SK-N-SH (cell line): ENCODE results near the gene ADAMTS2. TPM values are rescaled to one million over a fixed set of nuclear protein-coding genes. Genes with fewer than 3 reads are reported as not detected.

Experiments used
- CTCF ChIA-PET: fragments of 300-600, 350-600 bp; formaldehyde crosslinking; extraction: SDS; loops from one replicate; lab custom pipeline; 2021; lab: Yijun Ruan, JAX
- POLR2A ChIA-PET: fragments of 350-600 bp; sonication (Branson Sonifier 250); formaldehyde crosslinking; extraction: SDS; loops from one replicate; lab custom pipeline; 2020; ENCODE audit warnings: antibody characterized with exemption, inconsistent platforms; lab: Yijun Ruan, JAX
- DNase-seq: peaks from one replicate; pipeline ENCODE4 v3.0.0; 2012
- H2AFZ ChIP-seq: fragments of 200-600 bp; sonication (generic); 2 replicates; pipeline ENCODE4 v1.8.1; 2016; ENCODE audit warnings: antibody characterized with exemption, mild to moderate bottlenecking, low read depth
- H3F3A ChIP-seq: fragments of 200-600 bp; sonication (generic); replicated peaks from 2 replicates; pipeline ENCODE3; 2016; ENCODE audit warnings: antibody characterized with exemption, mild to moderate bottlenecking; ENCODE audit not compliant: insufficient read depth
- H3K27ac ChIP-seq, 2 experiments: fragments of 200-500 bp in 1 of 2; fragments of 200-600 bp in 1 of 2; sonication (Bioruptor generic) in 1 of 2; sonication (generic), shearing (Covaris generic) in 1 of 2; 2 replicates each; pipeline versions ENCODE4 v1.5.1 to v1.6.1; 2014 to 2016; ENCODE audit warnings: low read depth in 2 of 2, inconsistent platforms in 1 of 2, low read length in 1 of 2, mild to moderate bottlenecking in 1 of 2, mixed read lengths in 1 of 2
- H3K27me3 ChIP-seq: fragments of 200-600 bp; sonication (generic), shearing (Covaris generic); 2 replicates; pipeline ENCODE4 v1.6.1; 2016; ENCODE audit warnings: mixed run types; ENCODE audit not compliant: insufficient read depth
- H3K36me3 ChIP-seq, 2 experiments: fragments of 200-500 bp in 1 of 2; fragments of 200-600 bp in 1 of 2; sonication (Bioruptor generic) in 1 of 2; sonication (generic) in 1 of 2; replicated peaks in 1 of 2; 2 replicates each; pipeline versions ENCODE3 to v1.5.1; 2014 to 2016; ENCODE audit warnings: low read length in 1 of 2, mild to moderate bottlenecking in 1 of 2; ENCODE audit not compliant: insufficient read depth in 2 of 2, control insufficient read depth in 1 of 2
- H3K4me1 ChIP-seq, 2 experiments: fragments of 200-500 bp in 1 of 2; fragments of 200-600 bp in 1 of 2; sonication (Bioruptor generic) in 1 of 2; sonication (generic), shearing (Covaris generic) in 1 of 2; 2 replicates each; pipeline versions ENCODE4 v1.5.1 to v1.6.1; 2014 to 2016; ENCODE audit warnings: low read depth in 1 of 2, low read length in 1 of 2, mixed run types in 1 of 2; ENCODE audit not compliant: insufficient read depth in 2 of 2, control insufficient read depth in 1 of 2
- H3K4me2 ChIP-seq: fragments of 200-600 bp; sonication (generic), shearing (Covaris generic); 2 replicates; pipeline ENCODE4 v1.6.1; 2017; ENCODE audit warnings: mixed run types
- H3K4me3 ChIP-seq, 2 experiments: fragments of 200-500 bp in 1 of 2; fragments of 200-600 bp in 1 of 2; sonication (Bioruptor generic) in 1 of 2; sonication (generic), shearing (Covaris generic) in 1 of 2; 2 replicates each; pipeline versions ENCODE4 v1.5.1 to v1.8.1; 2014 to 2016; ENCODE audit warnings: low read depth in 2 of 2, inconsistent platforms in 1 of 2, low read length in 1 of 2, mild to moderate bottlenecking in 1 of 2, mixed read lengths in 1 of 2, moderate library complexity in 1 of 2
- H3K79me2 ChIP-seq: fragments of 200-600 bp; sonication (generic); 2 replicates; pipeline ENCODE4 v1.8.1; 2017; ENCODE audit warnings: mild to moderate bottlenecking; ENCODE audit not compliant: insufficient read depth
- H3K9ac ChIP-seq: fragments of 200-600 bp; sonication (generic); 2 replicates; pipeline ENCODE4 v1.6.1; 2017; ENCODE audit warnings: mixed run types
- H3K9me2 ChIP-seq: fragments of 200-600 bp; sonication (generic); 2 replicates; pipeline ENCODE4 v1.6.1; 2017; ENCODE audit warnings: mixed run types
- H3K9me3 ChIP-seq: fragments of 200-600 bp; sonication (generic); 2 replicates; pipeline ENCODE4 v1.6.1; 2017; ENCODE audit warnings: mixed run types, mild to moderate bottlenecking, moderate library complexity
- H4K20me1 ChIP-seq: fragments of 200-600 bp; sonication (generic); 2 replicates; pipeline ENCODE4 v1.6.1; 2017; ENCODE audit warnings: mild to moderate bottlenecking, mixed run types; ENCODE audit not compliant: insufficient read depth
- ELF1 ChIP-seq: IDR thresholded peaks from 2 replicates; pipeline ENCODE4 v1.4.0; 2012
- EP300 ChIP-seq, 2 experiments: IDR thresholded peaks; 2 replicates each; pipeline versions ENCODE4 v1.4.0 to v1.6.1; 2012; ENCODE audit warnings: borderline replicate concordance in 1 of 2, low read depth in 1 of 2, low read length in 1 of 2
- EZH2phosphoT487 ChIP-seq: fragments of 200-600 bp; sonication (generic); IDR thresholded peaks from 2 replicates; pipeline ENCODE4 v1.6.1; 2017; ENCODE audit warnings: low read depth, mixed run types, mild to moderate bottlenecking, antibody characterized with exemption, moderate library complexity, borderline replicate concordance
- FOSL2 ChIP-seq: IDR thresholded peaks from 2 replicates; pipeline ENCODE4 v1.4.0; 2012; ENCODE audit warnings: low read depth, mild to moderate bottlenecking, moderate library complexity, borderline replicate concordance
- FOXM1 ChIP-seq: IDR thresholded peaks from 2 replicates; pipeline ENCODE4 v1.4.0; 2012; ENCODE audit warnings: low read depth, mild to moderate bottlenecking
- GATA2 ChIP-seq: sonication (generic); formaldehyde crosslinking; IDR thresholded peaks from 2 replicates; pipeline ENCODE4 v1.5.0; 2020; ENCODE audit warnings: mild to moderate bottlenecking, missing genetic modification reagents
- JUND ChIP-seq: IDR thresholded peaks from 2 replicates; pipeline ENCODE4 v1.4.0; 2012
- MXI1 ChIP-seq: IDR thresholded peaks from 2 replicates; pipeline ENCODE4 v1.6.1; 2012; ENCODE audit warnings: mild to moderate bottlenecking, low read depth, low read length, improper control_type of control experiment
- NFIC ChIP-seq: IDR thresholded peaks from 2 replicates; pipeline ENCODE4 v1.4.0; 2012; ENCODE audit warnings: borderline replicate concordance
- POLR2AphosphoS5 ChIP-seq: IDR thresholded peaks from 2 replicates; pipeline ENCODE4 v1.6.1; 2012; ENCODE audit warnings: low read depth, low read length
- RAD21 ChIP-seq: IDR thresholded peaks from 2 replicates; pipeline ENCODE4 v1.6.1; 2012; ENCODE audit warnings: mild to moderate bottlenecking, low read length
- REST ChIP-seq: IDR thresholded peaks from 2 replicates; pipeline ENCODE4 v1.6.1; 2012; ENCODE audit warnings: mild to moderate bottlenecking, low read depth, low read length, moderate library complexity
- SIN3A ChIP-seq: IDR thresholded peaks from 2 replicates; pipeline ENCODE4 v1.6.1; 2012; ENCODE audit warnings: low read depth, mild to moderate bottlenecking, low read length, moderate library complexity, borderline replicate concordance
- TAF1 ChIP-seq: IDR thresholded peaks from 2 replicates; pipeline ENCODE4 v1.6.1; 2012; ENCODE audit warnings: low read depth, mild to moderate bottlenecking, low read length, moderate library complexity, borderline replicate concordance
- TCF12 ChIP-seq: IDR thresholded peaks from 2 replicates; pipeline ENCODE4 v1.4.0; 2012
- TEAD4 ChIP-seq: IDR thresholded peaks from 2 replicates; pipeline ENCODE4 v1.4.0; 2012; ENCODE audit warnings: mild to moderate bottlenecking, borderline replicate concordance; ENCODE audit not compliant: insufficient read depth
- YY1 ChIP-seq: IDR thresholded peaks from 2 replicates; pipeline ENCODE4 v1.4.0; 2012; ENCODE audit warnings: low read depth, mild to moderate bottlenecking
- WGBS: methylation state at CpG from one replicate; pipeline ENCODE4 v1.1.6; 2017; ENCODE audit warnings: low lambda C conversion rate; 5-methylcytosine and 5-hydroxymethylcytosine counted together
- polyA plus RNA-seq, 3 experiments: library from polyadenylated mRNA; depleted of rRNA; stranded (reverse); fragments of >200 nt; gene quantifications; 2 replicates each; pipeline ENCODE4 v1.2.3, GENCODE V29; 2012
- TF ChIP-seq, protein P1 (sequence below): fragments of 150-350 bp; IDR thresholded peaks from 2 replicates; pipeline ENCODE4 v1.6.1; 2017; ENCODE audit warnings: antibody characterized with exemption, low read length, low read depth, borderline replicate concordance
- TF ChIP-seq, protein P2 (sequence below): IDR thresholded peaks from 2 replicates; pipeline ENCODE4 v1.4.0; 2012; ENCODE audit warnings: low read depth
- TF ChIP-seq, protein P3 (sequence below): fragments of 150-350 bp; IDR thresholded peaks from 2 replicates; pipeline ENCODE4 v1.6.1; 2016; ENCODE audit warnings: mild to moderate bottlenecking, low read depth, low read length

Gene ADAMTS2
- polyA plus RNA-seq, 1 of the 3 experiments (the other 2 are of a cell fraction): 0.12 TPM

DNA sequence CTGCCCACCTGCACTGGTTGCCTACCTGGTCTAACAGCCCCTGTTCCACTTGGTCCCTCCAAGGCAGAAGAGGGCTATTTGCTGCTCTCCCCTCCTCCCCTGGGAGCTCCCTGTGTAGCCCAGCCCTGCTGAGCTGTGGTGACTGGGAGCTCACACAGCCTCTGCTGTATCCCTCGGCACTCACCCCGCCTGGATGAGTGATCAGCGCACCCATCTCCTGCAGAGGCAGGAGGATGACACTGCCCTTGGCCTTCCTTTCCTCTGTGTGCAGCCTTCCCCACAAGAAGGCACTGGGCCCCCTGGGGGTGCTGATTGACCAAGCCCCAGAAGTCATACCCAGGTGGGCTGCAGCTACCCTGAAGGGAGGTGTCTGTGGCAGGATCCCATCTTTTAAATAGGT, 134.2 kb downstream of the ADAMTS2 start:
- Histone ChIP-seq H3K9me3 (no peaks in the 10 kb centered on the region), H3K9ac (no peak overlapping the region), H3K4me2 (no peak overlapping the region), H4K20me1 (no peaks in the 10 kb centered on the region), H3K27ac (no peak overlapping the region; a peak in 1 of 4 replicates), H3K36me3 (no peaks in the 10 kb centered on the region), H3F3A (no peaks in the 10 kb centered on the region), H3K79me2 (no peaks in the 10 kb centered on the region), H3K4me1 (peaks cover 0 to 13% of the 10 kb centered on the region in 2 experiments; a peak in 1 of 4 replicates), H3K4me3 (no peak overlapping the region), H3K9me2 (no peaks in the 10 kb centered on the region), H3K27me3 (no peaks in the 10 kb centered on the region), H2AFZ (no peak overlapping the region)
- POLR2A ChIA-PET: no interaction called here
- DNase-seq: no peak
- TF ChIP-seq YY1 (no peak), REST (no peak), MXI1 (no peak), GATA2 (CRISPR knock-in tag) (no peak), FOSL2 (no peak), ELF1 (no peak), TCF12 (no peak), SIN3A (no peak), EP300 (IDR thresholded peaks at IDR 0.05; ENCODE audit: borderline replicate concordance in 1 of 2, low read depth in 1 of 2, low read length in 1 of 2) (no peak), TAF1 (no peak), JUND (no peak), POLR2AphosphoS5 (no peak), FOXM1 (no peak), RAD21 (no peak), TEAD4 (no peak), EZH2phosphoT487 (no peak), NFIC (no peak)
- TF ChIP-seq, protein P1, sequence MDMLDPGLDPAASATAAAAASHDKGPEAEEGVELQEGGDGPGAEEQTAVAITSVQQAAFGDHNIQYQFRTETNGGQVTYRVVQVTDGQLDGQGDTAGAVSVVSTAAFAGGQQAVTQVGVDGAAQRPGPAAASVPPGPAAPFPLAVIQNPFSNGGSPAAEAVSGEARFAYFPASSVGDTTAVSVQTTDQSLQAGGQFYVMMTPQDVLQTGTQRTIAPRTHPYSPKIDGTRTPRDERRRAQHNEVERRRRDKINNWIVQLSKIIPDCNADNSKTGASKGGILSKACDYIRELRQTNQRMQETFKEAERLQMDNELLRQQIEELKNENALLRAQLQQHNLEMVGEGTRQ: no peak
- TF ChIP-seq, protein P2, sequence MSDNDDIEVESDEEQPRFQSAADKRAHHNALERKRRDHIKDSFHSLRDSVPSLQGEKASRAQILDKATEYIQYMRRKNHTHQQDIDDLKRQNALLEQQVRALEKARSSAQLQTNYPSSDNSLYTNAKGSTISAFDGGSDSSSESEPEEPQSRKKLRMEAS: no peak
- TF ChIP-seq, protein P3, sequence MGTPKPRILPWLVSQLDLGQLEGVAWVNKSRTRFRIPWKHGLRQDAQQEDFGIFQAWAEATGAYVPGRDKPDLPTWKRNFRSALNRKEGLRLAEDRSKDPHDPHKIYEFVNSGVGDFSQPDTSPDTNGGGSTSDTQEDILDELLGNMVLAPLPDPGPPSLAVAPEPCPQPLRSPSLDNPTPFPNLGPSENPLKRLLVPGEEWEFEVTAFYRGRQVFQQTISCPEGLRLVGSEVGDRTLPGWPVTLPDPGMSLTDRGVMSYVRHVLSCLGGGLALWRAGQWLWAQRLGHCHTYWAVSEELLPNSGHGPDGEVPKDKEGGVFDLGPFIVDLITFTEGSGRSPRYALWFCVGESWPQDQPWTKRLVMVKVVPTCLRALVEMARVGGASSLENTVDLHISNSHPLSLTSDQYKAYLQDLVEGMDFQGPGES: no peak
- 60% methylated on average over 1 of the region's 3 CpGs for WGBS
- CTCF ChIA-PET: interaction anchor here (0.9 kb wide), 1 partner anchor 50 kb away, joined by 3 read pairs; no protein-coding TSS in a partner anchor
